Astrocyte (in vitro differentiated cells and primary cell): ENCODE results near the gene APH1B. TPM values are rescaled to one million over a fixed set of nuclear protein-coding genes. Genes with fewer than 3 reads are reported as not detected.

Experiments
- DNase-seq: peaks from one replicate; pipeline ENCODE4 v3.0.0-alpha.2; 2010; ENCODE audit warnings: low read depth
- FAIRE-seq: peaks from 2 replicates; lab custom pipeline; 2011; peaks lifted over from hg19 to GRCh38; lab: Jason Lieb, UNC
- H2AFZ ChIP-seq: 2 replicates; pipeline ENCODE4 v1.6.0; 2012; ENCODE audit warnings: low read depth, low read length, inconsistent platforms
- H3K27ac ChIP-seq: 2 replicates; pipeline ENCODE4 v1.5.1; 2011; ENCODE audit warnings: low read depth, low read length, inconsistent platforms
- H3K27me3 ChIP-seq: 2 replicates; pipeline ENCODE4 v1.6.0; 2011; ENCODE audit warnings: low read length, inconsistent platforms; ENCODE audit not compliant: insufficient read depth
- H3K36me3 ChIP-seq: 2 replicates; pipeline ENCODE4 v1.5.1; 2011; ENCODE audit warnings: low read length, inconsistent platforms; ENCODE audit not compliant: insufficient read depth
- H3K4me1 ChIP-seq: 2 replicates; pipeline ENCODE4 v1.5.1; 2011; ENCODE audit warnings: low read length, inconsistent platforms; ENCODE audit not compliant: insufficient read depth
- H3K4me2 ChIP-seq: 2 replicates; pipeline ENCODE4 v1.6.0; 2012; ENCODE audit warnings: low read length, inconsistent platforms
- H3K4me3 ChIP-seq: 2 replicates; pipeline ENCODE4 v1.5.1; 2011; ENCODE audit warnings: low read depth, mild to moderate bottlenecking, low read length, inconsistent platforms; ENCODE audit not compliant: insufficient read depth
- H3K79me2 ChIP-seq: 2 replicates; pipeline ENCODE4 v1.6.0; 2012; ENCODE audit warnings: mild to moderate bottlenecking, low read length, inconsistent platforms; ENCODE audit not compliant: insufficient read depth
- H3K9ac ChIP-seq: 2 replicates; pipeline ENCODE4 v1.6.0; 2012; ENCODE audit warnings: mild to moderate bottlenecking, low read length, inconsistent platforms
- H3K9me3 ChIP-seq: 2 replicates; pipeline ENCODE4 v1.5.1; 2012; ENCODE audit warnings: low read depth, mild to moderate bottlenecking, low read length, inconsistent platforms; ENCODE audit not compliant: insufficient read depth
- H4K20me1 ChIP-seq: 2 replicates; pipeline ENCODE4 v1.6.0; 2012; ENCODE audit warnings: low read length, inconsistent platforms; ENCODE audit not compliant: insufficient read depth
- H3K27ac Mint-ChIP-seq: one replicate; pipeline ENCODE4 v1.8.0; 2021; ENCODE audit warnings: mild to moderate bottlenecking, mixed read lengths; ENCODE audit not compliant: unreplicated experiment
- H3K27me3 Mint-ChIP-seq: one replicate; pipeline ENCODE4 v1.8.0; 2021; ENCODE audit warnings: low read depth, mixed read lengths; ENCODE audit not compliant: unreplicated experiment
- H3K36me3 Mint-ChIP-seq: one replicate; pipeline ENCODE4 v1.8.0; 2021; ENCODE audit warnings: low read depth, mixed read lengths; ENCODE audit not compliant: unreplicated experiment
- H3K4me1 Mint-ChIP-seq: one replicate; pipeline ENCODE4 v1.8.0; 2021; ENCODE audit warnings: low read depth, mixed read lengths; ENCODE audit not compliant: unreplicated experiment
- H3K4me3 Mint-ChIP-seq: one replicate; pipeline ENCODE4 v1.8.0; 2021; ENCODE audit warnings: mild to moderate bottlenecking, moderate library complexity, mixed read lengths; ENCODE audit not compliant: unreplicated experiment
- H3K9me3 Mint-ChIP-seq: one replicate; pipeline ENCODE4 v1.8.0; 2021; ENCODE audit warnings: mild to moderate bottlenecking, mixed read lengths; ENCODE audit not compliant: unreplicated experiment
- EZH2 ChIP-seq: IDR thresholded peaks from 2 replicates; pipeline ENCODE4 v1.6.1; 2012; ENCODE audit warnings: mild to moderate bottlenecking, low read length, inconsistent platforms; ENCODE audit not compliant: insufficient read depth
- total RNA-seq: library from RNA; stranded (reverse); gene quantifications from 2 replicates; pipeline ENCODE4 v1.2.1, GENCODE V29; 2021
- TF ChIP-seq, protein P1 (sequence below): IDR thresholded peaks from 2 replicates; pipeline ENCODE4 v1.5.1; 2011; ENCODE audit warnings: low read depth, mild to moderate bottlenecking, inconsistent platforms, low read length, moderate library complexity; ENCODE audit not compliant: insufficient read depth

APH1B gene
- total RNA-seq, 1 donor from 2014 or later: 18.2 TPM

- peak overlapping the region; percentile 94 for H3K27ac Mint-ChIP-seq
- no peaks in the 10 kb centered on the region for H4K20me1 ChIP-seq
- H3K4me3 ChIP-seq: no peak overlapping the region
- H3K27me3 Mint-ChIP-seq: no peaks in the 10 kb centered on the region
- H3K9me3 Mint-ChIP-seq: no peaks in the 10 kb centered on the region
- H3K36me3 Mint-ChIP-seq: peaks cover 22% of the 10 kb centered on the region
- H2AFZ ChIP-seq: no peak overlapping the region
- DNase-seq: peak; percentile 83
- peak overlapping the region; percentile 42 for H3K9ac ChIP-seq
- peak overlapping the region; percentile 74 for H3K27ac ChIP-seq
- no peaks in the 10 kb centered on the region for H3K27me3 ChIP-seq
- H3K4me2 ChIP-seq: peak overlapping the region; percentile 48
- peaks cover 36% of the 10 kb centered on the region for H3K4me1 Mint-ChIP-seq
- H3K36me3 ChIP-seq: peaks cover 9% of the 10 kb centered on the region
- peak overlapping the region; percentile 35 for H3K4me3 Mint-ChIP-seq
- H3K9me3 ChIP-seq: no peaks in the 10 kb centered on the region
- FAIRE-seq: peak; percentile 84
- TF ChIP-seq EZH2: no peak
- peaks cover 19% of the 10 kb centered on the region for H3K4me1 ChIP-seq
- H3K79me2 ChIP-seq: peaks cover 3% of the 10 kb centered on the region
These were observed 20.8 kb upstream of the APH1B start for GRCh38 chr15:63256433-63257274.

- no peak overlapping the region for H3K27ac Mint-ChIP-seq
- no peak for TF ChIP-seq EZH2
- TF ChIP-seq, protein P1, sequence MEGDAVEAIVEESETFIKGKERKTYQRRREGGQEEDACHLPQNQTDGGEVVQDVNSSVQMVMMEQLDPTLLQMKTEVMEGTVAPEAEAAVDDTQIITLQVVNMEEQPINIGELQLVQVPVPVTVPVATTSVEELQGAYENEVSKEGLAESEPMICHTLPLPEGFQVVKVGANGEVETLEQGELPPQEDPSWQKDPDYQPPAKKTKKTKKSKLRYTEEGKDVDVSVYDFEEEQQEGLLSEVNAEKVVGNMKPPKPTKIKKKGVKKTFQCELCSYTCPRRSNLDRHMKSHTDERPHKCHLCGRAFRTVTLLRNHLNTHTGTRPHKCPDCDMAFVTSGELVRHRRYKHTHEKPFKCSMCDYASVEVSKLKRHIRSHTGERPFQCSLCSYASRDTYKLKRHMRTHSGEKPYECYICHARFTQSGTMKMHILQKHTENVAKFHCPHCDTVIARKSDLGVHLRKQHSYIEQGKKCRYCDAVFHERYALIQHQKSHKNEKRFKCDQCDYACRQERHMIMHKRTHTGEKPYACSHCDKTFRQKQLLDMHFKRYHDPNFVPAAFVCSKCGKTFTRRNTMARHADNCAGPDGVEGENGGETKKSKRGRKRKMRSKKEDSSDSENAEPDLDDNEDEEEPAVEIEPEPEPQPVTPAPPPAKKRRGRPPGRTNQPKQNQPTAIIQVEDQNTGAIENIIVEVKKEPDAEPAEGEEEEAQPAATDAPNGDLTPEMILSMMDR: no peak
- Histone ChIP-seq H3K79me2 (peaks cover 3% of the 10 kb centered on the region), H3K9me3 (no peaks in the 10 kb centered on the region), H4K20me1 (no peaks in the 10 kb centered on the region), H3K4me1 (peaks cover 18% of the 10 kb centered on the region), H3K27me3 (no peaks in the 10 kb centered on the region), H3K4me3 (no peak overlapping the region), H3K4me2 (no peak overlapping the region), H3K27ac (no peak overlapping the region), H3K36me3 (peaks cover 14% of the 10 kb centered on the region), H3K9ac (no peak overlapping the region), H2AFZ (no peak overlapping the region)
- peaks cover 28% of the 10 kb centered on the region for H3K4me1 Mint-ChIP-seq
- no peaks in the 10 kb centered on the region for H3K9me3 Mint-ChIP-seq
- H3K36me3 Mint-ChIP-seq: peaks cover 27% of the 10 kb centered on the region
- no peak overlapping the region for H3K4me3 Mint-ChIP-seq
- no peak for FAIRE-seq
- H3K27me3 Mint-ChIP-seq: no peaks in the 10 kb centered on the region
- no peak for DNase-seq
These were observed 18.7 kb upstream of the APH1B start for GRCh38 chr15:63258658-63259057.

GRCh38 chr15:63260791-63261190, 16.6 kb upstream of the APH1B start:
- FAIRE-seq (no peak), DNase-seq (no peak)
- Histone ChIP-seq H3K4me3 (no peak overlapping the region), H3K79me2 (no peaks in the 10 kb centered on the region), H4K20me1 (no peaks in the 10 kb centered on the region), H2AFZ (no peak overlapping the region), H3K4me2 (no peak overlapping the region), H3K27ac (no peak overlapping the region), H3K27me3 (no peaks in the 10 kb centered on the region), H3K36me3 (peaks cover 20% of the 10 kb centered on the region), H3K9ac (no peak overlapping the region), H3K9me3 (no peaks in the 10 kb centered on the region), H3K4me1 (peaks cover 16% of the 10 kb centered on the region)
- H3K36me3 Mint-ChIP-seq: peaks cover 31% of the 10 kb centered on the region
- peaks cover 24% of the 10 kb centered on the region for H3K4me1 Mint-ChIP-seq
- H3K27ac Mint-ChIP-seq: peak overlapping the region; percentile 3
- no peaks in the 10 kb centered on the region for H3K27me3 Mint-ChIP-seq
- H3K9me3 Mint-ChIP-seq: no peaks in the 10 kb centered on the region
- no peak for TF ChIP-seq EZH2
- TF ChIP-seq, protein P1: no peak
- no peak overlapping the region for H3K4me3 Mint-ChIP-seq
